Umbilical cord (tissue), 2 donors: ENCODE results near the gene ITPRID2. TPM values are rescaled to one million over a fixed set of nuclear protein-coding genes. Genes with fewer than 3 reads are reported as not detected.

Experiments used
- DNase-seq: peaks from one replicate; pipeline ENCODE4 v3.0.0-alpha.2; 2015; ENCODE audit warnings: low spot score
- total RNA-seq: library from RNA; depleted of rRNA; stranded (reverse); fragments of >200 nt; gene quantifications from one replicate; pipeline ENCODE4 v1.2.3, GENCODE V29; 2014; ENCODE audit warnings: low replicate concordance; ENCODE audit not compliant: insufficient read depth

The ITPRID2 gene
- 284 TPM for total RNA-seq

DNA sequence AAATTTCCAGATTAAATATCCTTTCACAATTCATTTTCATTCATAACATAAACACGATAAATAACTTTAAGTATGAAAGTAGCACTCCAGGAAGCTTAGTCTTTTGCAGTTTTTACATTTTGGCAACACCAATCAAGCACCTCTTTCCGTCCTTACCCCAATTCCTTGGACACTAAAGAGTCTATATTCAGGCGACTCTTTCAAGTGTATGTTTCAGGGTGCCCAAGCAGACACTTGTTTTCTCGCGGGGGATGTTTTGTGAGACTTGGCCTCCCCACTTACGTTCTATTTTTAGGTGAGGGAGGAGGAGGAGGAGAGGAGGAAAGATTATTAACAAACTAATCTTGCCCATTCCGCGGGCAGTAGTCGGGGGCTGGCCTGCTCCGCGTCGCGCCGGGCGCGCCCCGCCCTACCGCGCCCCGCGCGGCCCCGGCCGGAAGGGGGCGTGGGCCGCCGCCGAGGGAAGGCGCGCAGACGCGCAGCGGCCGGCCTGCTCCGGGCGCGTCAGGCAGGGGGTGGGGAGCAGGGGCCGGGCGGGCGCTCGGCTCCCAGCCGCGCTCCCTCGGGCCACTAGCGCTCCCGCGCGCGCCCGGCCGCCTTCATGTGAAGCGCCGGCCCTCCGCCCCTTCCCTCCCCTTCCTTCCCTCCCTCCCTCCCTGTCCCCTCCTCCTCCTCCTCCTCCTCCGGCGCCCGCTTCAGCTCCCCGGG is at the start of gene ITPRID2:
ITPRID2 (plus strand) TSS at position 473 of the 708 bp plus-strand sequence. CDS start 337 bp downstream, outside the sequence.
- DNase-seq, result peak; percentile 94

DNA sequence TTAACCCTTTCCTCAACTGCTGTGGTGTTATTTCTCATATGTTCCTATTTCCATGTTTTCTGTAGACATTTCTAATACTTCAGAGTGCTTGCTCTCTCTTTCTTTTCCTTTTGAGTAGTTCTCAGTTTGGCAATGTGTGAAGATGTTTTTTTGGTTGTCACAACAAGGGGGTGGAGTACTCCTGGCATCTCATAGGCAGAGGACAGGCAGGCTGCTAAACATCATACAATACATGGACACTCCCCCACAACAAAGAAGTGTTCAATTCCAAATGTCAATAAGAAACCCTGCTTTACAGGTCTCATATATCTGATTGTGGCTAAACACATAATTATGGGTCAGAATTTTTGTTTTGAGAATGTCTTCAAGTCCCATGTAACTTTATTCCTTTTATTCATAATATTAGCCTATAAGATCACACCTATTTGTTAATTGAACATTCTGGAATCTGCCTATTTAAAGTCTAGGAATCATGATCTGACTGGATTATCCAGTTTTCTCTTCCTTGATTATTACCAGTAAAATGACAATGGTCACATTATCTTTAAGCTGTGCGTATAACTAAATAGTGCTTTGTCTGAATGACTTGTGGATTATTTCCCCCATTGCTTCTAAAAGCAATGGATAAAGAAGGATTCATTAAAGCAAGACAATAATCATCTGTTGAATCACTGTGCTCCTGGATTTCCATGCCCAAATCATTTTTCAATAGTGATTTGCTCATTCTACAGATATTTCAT is 46.8 kb upstream of the ITPRID2 start:
- no peak for DNase-seq

GRCh38 chr2:181846399-181847197 is 44.9 kb upstream of the ITPRID2 start:
- DNase-seq, result no peak

DNA sequence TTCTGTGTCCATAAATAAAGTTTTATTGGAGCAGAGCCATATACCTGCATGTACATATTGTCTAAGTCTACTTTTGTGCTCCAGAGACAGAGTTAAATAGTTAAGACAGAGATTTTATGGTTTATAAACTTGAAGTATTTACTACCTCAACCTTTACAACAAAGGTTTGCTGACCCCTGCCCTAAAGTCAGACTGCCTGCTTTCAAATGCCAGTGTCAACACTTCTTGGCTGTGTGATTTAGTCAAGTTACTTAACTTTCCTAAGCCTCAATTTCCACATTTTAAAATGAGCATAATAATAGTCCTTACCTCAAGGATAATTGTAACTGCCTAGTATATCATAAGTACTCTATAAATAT is 44.4 kb upstream of the ITPRID2 start:
- no peak for DNase-seq

DNA sequence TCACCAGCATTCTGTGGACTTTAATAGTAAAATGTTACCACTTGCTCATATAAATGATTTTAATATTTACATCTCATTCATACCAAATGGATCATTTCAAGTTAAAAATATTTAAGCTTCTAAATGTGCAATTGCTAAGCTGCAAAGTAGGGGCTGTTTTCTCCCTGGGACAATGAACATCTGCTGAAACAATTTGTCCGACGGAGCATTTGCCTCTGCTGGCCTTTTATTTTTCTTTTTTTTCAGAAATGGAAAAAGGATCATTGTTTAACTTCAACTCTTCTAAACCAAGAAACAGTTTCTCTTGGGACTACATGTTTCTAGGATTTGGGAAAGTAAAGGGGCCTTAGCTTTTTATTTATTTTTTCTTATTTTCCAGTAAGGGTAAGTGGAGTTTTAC is 43.8 kb upstream of the ITPRID2 start:
- DNase-seq, result no peak

- DNase-seq, result peak; percentile 90
These were observed 43.2 kb upstream of the ITPRID2 start for GRCh38 chr2:181848261-181848886.

DNA sequence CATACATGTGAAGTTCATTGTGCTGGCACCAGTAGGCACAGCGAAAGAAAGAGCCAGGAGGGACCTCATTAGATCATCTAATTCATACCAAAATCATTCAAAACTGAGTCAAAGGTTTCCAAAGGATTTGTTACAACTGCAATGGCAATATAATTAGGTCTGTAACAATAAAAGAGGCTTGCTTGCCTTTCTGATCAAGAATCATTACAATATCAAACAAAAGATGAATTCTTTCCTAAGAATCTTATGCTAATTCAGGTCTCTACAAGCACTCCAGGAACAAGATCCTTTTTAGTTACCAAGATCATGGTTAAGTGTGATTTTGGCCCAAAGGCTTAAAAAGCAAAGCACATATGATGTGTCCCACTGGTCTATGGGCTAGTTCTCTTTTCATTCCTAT is 41.9 kb upstream of the ITPRID2 start:
- DNase-seq, result no peak

- no peak for DNase-seq
These were observed 40.5 kb upstream of the ITPRID2 start for GRCh38 chr2:181850936-181851560.

GRCh38 chr2:181851726-181852125 is 39.8 kb upstream of the ITPRID2 start:
- no peak for DNase-seq

- DNase-seq, result no peak
These were observed 37.8 kb upstream of the ITPRID2 start for GRCh38 chr2:181853696-181854095.

DNA sequence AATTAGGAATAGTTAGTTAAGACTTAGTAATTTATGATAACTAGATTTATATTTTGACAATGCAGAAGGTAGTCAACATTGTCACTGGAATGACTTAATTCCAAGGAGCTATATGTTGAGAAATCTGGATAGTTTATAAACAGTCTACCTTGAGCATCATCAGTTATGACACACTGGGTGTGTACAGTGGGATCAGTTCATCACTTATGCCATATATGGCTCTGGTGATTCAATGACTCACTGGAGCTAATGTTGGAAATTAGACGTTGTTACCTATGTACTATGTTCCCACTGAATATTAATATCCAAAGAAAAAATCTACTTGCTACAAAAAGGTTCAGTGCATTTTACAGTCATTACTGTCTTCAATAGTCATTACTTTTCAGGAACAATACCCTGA is 34.0 kb upstream of the ITPRID2 start:
- no peak for DNase-seq

GRCh38 chr2:181858600-181858999 is 32.9 kb upstream of the ITPRID2 start:
- no peak for DNase-seq

DNA sequence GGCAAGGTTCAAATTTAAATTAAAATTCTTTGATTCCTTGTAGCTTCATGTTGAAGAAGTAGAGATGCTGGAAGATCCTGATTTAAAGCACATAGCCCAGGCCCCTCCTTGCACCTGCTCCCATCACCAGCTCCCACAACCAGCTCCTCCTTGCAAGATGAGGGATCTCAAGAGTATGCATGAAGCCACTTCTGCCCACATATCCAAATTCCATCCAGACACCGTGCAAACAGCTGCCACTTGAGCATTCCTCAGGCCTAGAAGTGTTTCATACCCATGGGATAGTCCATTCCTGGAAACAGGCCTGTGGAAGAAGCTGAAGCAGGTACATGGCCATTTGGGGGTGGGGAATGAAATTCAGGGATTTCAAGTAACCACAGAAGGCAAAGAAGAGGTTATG is 32.4 kb upstream of the ITPRID2 start:
- no peak for DNase-seq

- no peak for DNase-seq
These were observed 31.7 kb upstream of the ITPRID2 start for GRCh38 chr2:181859803-181860202.

- no peak for DNase-seq
These were observed 30.2 kb upstream of the ITPRID2 start for GRCh38 chr2:181861379-181861778.

DNA sequence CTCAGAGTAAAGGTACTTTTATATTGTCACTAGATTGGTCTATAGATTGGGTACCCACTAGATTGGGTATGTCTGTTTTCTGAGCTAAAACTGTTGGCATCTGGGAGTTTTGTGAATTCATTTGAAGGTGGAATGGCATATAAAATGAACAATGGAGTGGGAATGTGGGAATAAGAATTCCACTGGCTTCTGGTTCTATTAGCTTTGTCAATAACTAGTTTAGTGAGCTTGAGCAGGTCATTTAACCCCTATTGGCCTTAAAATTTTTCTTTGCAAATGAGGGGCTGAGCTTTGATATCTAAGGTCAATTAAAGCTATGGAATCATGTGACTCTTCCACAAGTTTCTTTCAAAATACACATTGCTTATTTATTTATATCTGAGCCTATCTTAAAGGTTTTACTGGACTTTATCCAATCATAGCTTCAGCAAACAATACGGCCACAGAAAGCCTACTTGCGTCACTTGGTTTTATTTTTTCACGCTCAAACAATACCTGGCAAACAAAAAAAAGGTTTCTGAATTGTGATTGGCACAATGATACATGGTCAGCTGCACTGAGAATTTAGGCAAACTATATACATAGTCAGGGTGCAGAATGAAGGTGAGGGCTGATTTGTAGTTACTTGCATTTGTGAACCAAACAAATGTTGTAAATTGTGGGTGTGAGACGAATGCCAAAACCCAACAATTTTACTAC is 28.8 kb upstream of the ITPRID2 start:
- no peak for DNase-seq

GRCh38 chr2:181872178-181872577 is 19.4 kb upstream of the ITPRID2 start:
- DNase-seq, result no peak

GRCh38 chr2:181876614-181877063 is 14.9 kb upstream of the ITPRID2 start:
- DNase-seq, result no peak

DNA sequence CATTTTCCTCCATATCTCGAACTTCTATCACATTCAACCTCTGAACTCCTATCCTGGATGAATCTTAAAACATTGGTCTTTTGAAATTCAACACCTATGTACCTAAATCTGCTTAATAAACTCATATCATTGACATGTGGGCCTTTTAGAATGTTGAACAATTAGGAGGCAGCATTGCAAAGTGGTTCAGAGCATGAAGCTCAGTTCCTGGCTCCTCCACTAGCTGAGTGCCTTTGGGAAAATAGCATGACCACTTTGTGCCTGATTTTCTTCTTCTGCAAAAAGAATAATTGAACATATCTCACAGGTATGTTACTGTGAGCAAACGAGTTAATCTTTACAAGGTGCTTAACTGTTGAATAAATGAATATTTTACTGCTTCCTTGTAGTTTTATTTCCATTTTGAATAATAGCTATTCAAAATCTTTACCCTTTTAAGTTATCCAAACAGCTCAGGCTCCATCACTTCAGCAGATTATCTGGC is 14.3 kb upstream of the ITPRID2 start:
- DNase-seq, result no peak

DNA sequence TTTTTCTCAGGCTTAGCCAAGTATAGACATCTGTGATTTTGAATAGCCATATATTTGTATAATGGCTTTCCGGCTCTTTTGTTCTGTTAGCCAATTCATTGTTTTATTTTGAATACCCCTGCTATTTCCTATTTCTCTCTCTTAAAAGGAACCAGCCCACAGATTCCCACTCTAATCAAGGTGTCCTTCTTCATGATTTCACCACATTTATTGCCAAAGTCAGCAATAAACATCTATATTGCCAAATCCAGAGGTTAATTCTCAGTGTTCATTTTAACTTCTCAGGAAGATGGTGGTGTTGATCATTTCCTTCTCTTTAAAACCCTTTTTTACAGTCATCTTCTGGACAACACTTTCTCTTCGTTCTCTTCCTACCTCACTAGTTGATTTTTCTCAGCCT is 13.1 kb upstream of the ITPRID2 start:
- DNase-seq, result no peak

- DNase-seq, result no peak
These were observed 12.2 kb upstream of the ITPRID2 start for GRCh38 chr2:181879295-181879694.
